ENCODE measurements around the gene VAMP2. TPM values are rescaled to one million over a fixed set of nuclear protein-coding genes. Genes with fewer than 3 reads are reported as not detected.

VAMP2 gene
- total RNA-seq, 2 donors from 2014 or later = 32.1 to 32.2 TPM

DNA sequence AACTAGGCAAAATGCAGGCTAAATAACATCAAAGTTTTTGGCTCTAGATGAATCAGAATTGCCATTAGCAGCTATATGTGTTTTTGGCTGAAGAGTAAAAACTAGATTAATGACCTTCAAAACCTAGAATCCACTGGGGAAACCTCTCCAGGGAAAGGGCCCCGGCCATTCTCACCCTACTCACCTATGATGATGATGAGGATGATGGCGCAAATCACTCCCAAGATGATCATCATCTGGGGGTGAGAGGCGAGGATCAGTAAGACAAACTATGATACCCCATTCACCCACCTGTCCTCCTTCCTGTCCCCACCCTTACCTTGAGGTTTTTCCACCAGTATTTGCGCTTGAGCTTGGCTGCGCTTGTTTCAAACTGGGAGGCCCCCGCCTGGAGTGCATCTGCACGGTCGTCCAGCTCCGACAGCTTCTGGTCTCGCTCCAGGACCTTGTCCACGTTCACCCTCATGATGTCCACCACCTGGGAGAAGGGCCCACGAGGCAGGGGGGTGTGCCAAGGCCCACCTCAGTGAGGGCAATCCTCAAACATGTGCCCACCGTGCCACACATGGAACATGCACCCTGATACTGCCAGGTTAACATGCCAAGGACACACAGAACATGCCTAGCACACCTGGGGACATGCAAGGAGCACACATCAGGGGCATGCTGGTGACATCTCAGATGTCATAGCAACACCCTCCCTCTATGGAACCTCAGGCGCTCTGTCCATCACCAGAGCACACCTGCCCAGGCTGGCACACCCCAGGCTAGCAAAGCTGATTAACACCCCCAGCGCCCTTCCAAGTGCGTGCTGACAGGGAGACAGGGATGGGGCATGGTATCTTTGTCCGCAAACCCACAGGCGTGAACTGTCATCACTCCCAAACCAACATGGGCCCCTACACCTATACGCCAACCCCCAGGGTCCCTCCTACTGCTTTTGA lies 1.2 kb downstream of the VAMP2 start:
- Histone ChIP-seq H3K4me3 (ENCODE audit: low read length) (peak overlapping the region; percentile 93), H3K27ac (ENCODE audit: low read depth, low read length) (no peak overlapping the region), H3K4me1 (ENCODE audit: control insufficient read depth, insufficient read depth, low read length) (peaks cover 15% of the 10 kb centered on the region), H3K9me3 (ENCODE audit: control insufficient read depth, low read length) (no peaks in the 10 kb centered on the region), H3K27me3 (ENCODE audit: control insufficient read depth, insufficient read depth, low read length, poor library complexity, severe bottlenecking) (no peaks in the 10 kb centered on the region), H3K9ac (ENCODE audit: extremely low read depth, low read length, poor library complexity, severe bottlenecking) (peak overlapping the region; percentile 81), H3K36me3 (ENCODE audit: control insufficient read depth, insufficient read depth, low read length) (peaks cover 27% of the 10 kb centered on the region)
- Mint-ChIP-seq H3K4me3 (peak overlapping the region; percentile 77), H3K27ac (peak overlapping the region; percentile 64), H3K9me3 (no peaks in the 10 kb centered on the region), H3K4me1 (peaks cover 36% of the 10 kb centered on the region), H3K27me3 (ENCODE audit: insufficient read depth) (no peaks in the 10 kb centered on the region), H3K36me3 (ENCODE audit: low read depth) (peaks cover 31% of the 10 kb centered on the region)
- 85 to 91% methylated on average over 10 to 18 of the region's 19 CpGs for WGBS, 2 experiments (ENCODE audit: insufficient coverage in 1 of 2, insufficient read length in 1 of 2)
- DNase-seq = no peak
- TF ChIP-seq, protein P1, sequence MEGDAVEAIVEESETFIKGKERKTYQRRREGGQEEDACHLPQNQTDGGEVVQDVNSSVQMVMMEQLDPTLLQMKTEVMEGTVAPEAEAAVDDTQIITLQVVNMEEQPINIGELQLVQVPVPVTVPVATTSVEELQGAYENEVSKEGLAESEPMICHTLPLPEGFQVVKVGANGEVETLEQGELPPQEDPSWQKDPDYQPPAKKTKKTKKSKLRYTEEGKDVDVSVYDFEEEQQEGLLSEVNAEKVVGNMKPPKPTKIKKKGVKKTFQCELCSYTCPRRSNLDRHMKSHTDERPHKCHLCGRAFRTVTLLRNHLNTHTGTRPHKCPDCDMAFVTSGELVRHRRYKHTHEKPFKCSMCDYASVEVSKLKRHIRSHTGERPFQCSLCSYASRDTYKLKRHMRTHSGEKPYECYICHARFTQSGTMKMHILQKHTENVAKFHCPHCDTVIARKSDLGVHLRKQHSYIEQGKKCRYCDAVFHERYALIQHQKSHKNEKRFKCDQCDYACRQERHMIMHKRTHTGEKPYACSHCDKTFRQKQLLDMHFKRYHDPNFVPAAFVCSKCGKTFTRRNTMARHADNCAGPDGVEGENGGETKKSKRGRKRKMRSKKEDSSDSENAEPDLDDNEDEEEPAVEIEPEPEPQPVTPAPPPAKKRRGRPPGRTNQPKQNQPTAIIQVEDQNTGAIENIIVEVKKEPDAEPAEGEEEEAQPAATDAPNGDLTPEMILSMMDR (conservative IDR thresholded peaks at IDR 0.05) = peak; percentile 10

DNA sequence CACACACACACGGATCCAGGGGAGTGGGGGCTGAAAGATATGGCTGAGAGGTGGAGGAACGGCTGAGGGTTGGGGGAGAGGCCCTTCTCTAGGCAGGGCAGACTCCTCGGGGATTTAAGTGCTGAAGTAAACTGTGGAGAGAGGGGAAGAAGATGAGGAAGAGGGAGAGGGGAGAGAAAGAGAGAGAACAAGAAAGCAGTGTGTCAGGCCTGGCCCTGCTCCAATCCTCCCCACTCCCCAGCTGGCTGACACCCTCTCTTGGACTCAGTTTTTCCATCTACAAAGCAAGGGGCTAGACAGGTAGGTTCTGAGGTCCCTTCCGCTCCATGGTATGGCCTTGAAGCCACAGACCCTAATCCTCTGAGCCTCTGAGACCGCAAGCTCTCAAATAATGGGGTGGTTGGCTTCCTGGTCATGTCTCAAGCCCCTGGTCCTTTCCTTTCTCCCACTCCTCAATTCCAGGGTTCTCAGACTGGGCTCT lies 2.0 kb downstream of the VAMP2 start:
- Histone ChIP-seq H3K4me3 (ENCODE audit: low read length) (peak overlapping the region; percentile 93), H3K36me3 (ENCODE audit: control insufficient read depth, insufficient read depth, low read length) (peaks cover 27% of the 10 kb centered on the region), H3K27ac (ENCODE audit: low read depth, low read length) (no peak overlapping the region), H3K9me3 (ENCODE audit: control insufficient read depth, low read length) (no peaks in the 10 kb centered on the region), H3K4me1 (ENCODE audit: control insufficient read depth, insufficient read depth, low read length) (peaks cover 17% of the 10 kb centered on the region), H3K27me3 (ENCODE audit: control insufficient read depth, insufficient read depth, low read length, poor library complexity, severe bottlenecking) (no peaks in the 10 kb centered on the region), H3K9ac (ENCODE audit: extremely low read depth, low read length, poor library complexity, severe bottlenecking) (no peak overlapping the region)
- peak; percentile 35 for DNase-seq
- WGBS, 2 experiments (ENCODE audit: insufficient coverage in 1 of 2, insufficient read length in 1 of 2) = 63 to 83% methylated on average over 2 to 5 of the region's 5 CpGs
- Mint-ChIP-seq H3K36me3 (ENCODE audit: low read depth) (peaks cover 31% of the 10 kb centered on the region), H3K27me3 (ENCODE audit: insufficient read depth) (no peaks in the 10 kb centered on the region), H3K4me1 (peaks cover 34% of the 10 kb centered on the region), H3K4me3 (peak overlapping the region; percentile 77), H3K27ac (no peak overlapping the region), H3K9me3 (no peaks in the 10 kb centered on the region)
- TF ChIP-seq, protein P1 (conservative IDR thresholded peaks at IDR 0.05) = no peak

DNA sequence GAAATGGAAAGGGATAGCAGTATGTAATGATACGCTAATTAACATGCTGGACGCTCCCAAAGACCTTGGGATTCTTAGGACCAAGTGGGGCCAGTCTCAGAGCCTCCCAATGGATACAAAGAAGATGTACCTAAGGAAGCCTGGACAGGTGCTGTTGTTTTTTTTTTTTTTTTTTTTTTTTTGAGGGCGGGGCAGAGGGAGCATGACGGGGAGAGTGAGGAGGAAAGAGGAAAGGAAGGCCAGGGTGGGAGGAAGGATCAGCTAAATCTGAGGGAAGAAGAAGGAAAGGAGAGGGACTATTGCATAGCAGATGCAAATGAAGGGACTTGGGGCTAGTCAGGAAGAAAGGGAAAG lies 2.5 kb downstream of the VAMP2 start:
- peak; percentile 36 for DNase-seq
- peaks cover 21% of the 10 kb centered on the region for H3K4me1 ChIP-seq (ENCODE audit: control insufficient read depth, insufficient read depth, low read length)

More for the DNA sequence above, 2.5 kb downstream of the VAMP2 start:
- H3K9me3 Mint-ChIP-seq = no peaks in the 10 kb centered on the region
- Histone ChIP-seq H3K27ac (ENCODE audit: low read depth, low read length) (no peak overlapping the region), H3K9ac (ENCODE audit: extremely low read depth, low read length, poor library complexity, severe bottlenecking) (no peak overlapping the region), H3K9me3 (ENCODE audit: control insufficient read depth, low read length) (no peaks in the 10 kb centered on the region), H3K27me3 (ENCODE audit: control insufficient read depth, insufficient read depth, low read length, poor library complexity, severe bottlenecking) (no peaks in the 10 kb centered on the region), H3K4me3 (ENCODE audit: low read length) (no peak overlapping the region), H3K36me3 (ENCODE audit: control insufficient read depth, insufficient read depth, low read length) (peaks cover 27% of the 10 kb centered on the region)
- H3K4me3 Mint-ChIP-seq = peak overlapping the region; percentile 77
- WGBS, 2 experiments (ENCODE audit: insufficient coverage in 1 of 2, insufficient read length in 1 of 2) = 84 to 100% methylated on average over 2 to 4 of the region's 4 CpGs
- H3K4me1 Mint-ChIP-seq = peaks cover 34% of the 10 kb centered on the region
- no peak overlapping the region for H3K27ac Mint-ChIP-seq
- TF ChIP-seq, protein P1 (conservative IDR thresholded peaks at IDR 0.05) = no peak
- H3K27me3 Mint-ChIP-seq (ENCODE audit: insufficient read depth) = no peaks in the 10 kb centered on the region
- H3K36me3 Mint-ChIP-seq (ENCODE audit: low read depth) = peaks cover 31% of the 10 kb centered on the region

Measured in endodermal cell (in vitro differentiated cells).